Spleen (tissue), 7 donors: ENCODE data around the gene H1-8.

Experiments used
- CTCF ChIP-seq, 11 experiments: fragments of 200-600 bp in 7 of 11; fragments of 450-650 bp in 4 of 11; sonication (generic) in 4 of 11; IDR thresholded peaks in 8 of 11; conservative IDR thresholded peaks in 3 of 11; 1 replicate in 7 of 11; 2 replicates in 4 of 11; pipeline versions ENCODE4 v1.4.0 to v1.8.0; 2016 to 2021; ENCODE audit warnings: antibody characterized with exemption in 11 of 11, inconsistent platforms in 4 of 11, mild to moderate bottlenecking in 1 of 11
- POLR2A ChIP-seq, 3 donors: fragments of 450-650 bp; IDR thresholded peaks; one replicate each; pipeline ENCODE4 v1.5.1; 2017; ENCODE audit warnings: antibody characterized with exemption in 3 of 3, mild to moderate bottlenecking in 1 of 3
- POLR2AphosphoS5 ChIP-seq, 3 donors: sonication (generic); formaldehyde crosslinking; IDR thresholded peaks; one replicate each; pipeline ENCODE4 v1.5.1; 2017; ENCODE audit warnings: antibody characterized with exemption in 3 of 3
- donor health status: DM: no; HTN: no; CAD: no; lungs with moderate emphysema.
- donor health status: DM: no; HTN: no; CAD: no.
- donor health status: DM: no; HTN: no; CAD: no.

- TF ChIP-seq POLR2A (IDR thresholded peaks at IDR 0.05) (no peak), POLR2AphosphoS5 (IDR thresholded peaks at IDR 0.05) (no peak), CTCF (IDR thresholded peaks at IDR 0.05 in 8 of 11, conservative IDR thresholded peaks at IDR 0.05 in 3 of 11) (no peak)
Observed at GRCh38 chr3:129563850-129564535, 21.0 kb downstream of the H1-8 start.
